Activated CD8-positive, alpha-beta T cell treated with anti-CD3 and anti-CD28 coated beads for 36 hours (primary cell): Measurements from ENCODE around the gene PLEKHM3. TPM values are rescaled to one million over a fixed set of nuclear protein-coding genes. Genes with fewer than 3 reads are reported as not detected.

Experiments used
- ATAC-seq: fragments of 200-7000 bp; cut with Tn5 transposase; one replicate; pipeline ENCODE4 v1.10.0; 2021; ENCODE audit warnings: mild to moderate bottlenecking, moderate library complexity
- CTCF ChIA-PET: fragments of 350-600 bp; sonication (Branson Sonifier 250); formaldehyde crosslinking; loops from one replicate; lab custom pipeline; 2021; ENCODE audit warnings: antibody characterized with exemption; lab: Charles Lee
- POLR2A ChIA-PET: fragments of 350-600 bp; sonication (Branson Sonifier 250); formaldehyde crosslinking; loops from one replicate; lab custom pipeline; 2021; ENCODE audit warnings: antibody characterized with exemption; lab: Charles Lee
- DNase-seq: peaks from one replicate; pipeline ENCODE4 v3.0.0-alpha.2; 2020
- H3K27ac Mint-ChIP-seq: one replicate; pipeline ENCODE4 v1.8.0; 2021; ENCODE audit warnings: mild to moderate bottlenecking, mixed read lengths
- H3K27me3 Mint-ChIP-seq: one replicate; pipeline ENCODE4 v1.8.0; 2021; ENCODE audit warnings: mixed read lengths
- H3K36me3 Mint-ChIP-seq: one replicate; pipeline ENCODE4 v1.8.0; 2021; ENCODE audit warnings: low read depth, mixed read lengths
- H3K4me1 Mint-ChIP-seq: one replicate; pipeline ENCODE4 v1.8.0; 2021; ENCODE audit warnings: low read depth, mixed read lengths
- H3K4me3 Mint-ChIP-seq: one replicate; pipeline ENCODE4 v1.8.0; 2021; ENCODE audit warnings: mild to moderate bottlenecking, moderate library complexity, mixed read lengths
- H3K9me3 Mint-ChIP-seq: one replicate; pipeline ENCODE4 v1.8.0; 2021; ENCODE audit warnings: mixed read lengths
- intact Hi-C: fragments of 100-400 bp; cut with micrococcal nuclease; formaldehyde crosslinking; loops from one replicate; pipeline ENCODE4 v1.10.0; 2022
- total RNA-seq, 2 experiments: library from RNA; stranded (reverse); gene quantifications; one replicate each; pipeline ENCODE4 v1.2.3, GENCODE V29; 2021
- TF ChIP-seq, protein P1 (sequence below): fragments of 200-600 bp; IDR thresholded peaks from one replicate; pipeline ENCODE4 v1.8.0; 2022; ENCODE audit warnings: antibody characterized with exemption, mild to moderate bottlenecking

PLEKHM3 gene
- total RNA-seq, 2 experiments from 2014 or later, result 4.5 to 4.7 TPM

DNA sequence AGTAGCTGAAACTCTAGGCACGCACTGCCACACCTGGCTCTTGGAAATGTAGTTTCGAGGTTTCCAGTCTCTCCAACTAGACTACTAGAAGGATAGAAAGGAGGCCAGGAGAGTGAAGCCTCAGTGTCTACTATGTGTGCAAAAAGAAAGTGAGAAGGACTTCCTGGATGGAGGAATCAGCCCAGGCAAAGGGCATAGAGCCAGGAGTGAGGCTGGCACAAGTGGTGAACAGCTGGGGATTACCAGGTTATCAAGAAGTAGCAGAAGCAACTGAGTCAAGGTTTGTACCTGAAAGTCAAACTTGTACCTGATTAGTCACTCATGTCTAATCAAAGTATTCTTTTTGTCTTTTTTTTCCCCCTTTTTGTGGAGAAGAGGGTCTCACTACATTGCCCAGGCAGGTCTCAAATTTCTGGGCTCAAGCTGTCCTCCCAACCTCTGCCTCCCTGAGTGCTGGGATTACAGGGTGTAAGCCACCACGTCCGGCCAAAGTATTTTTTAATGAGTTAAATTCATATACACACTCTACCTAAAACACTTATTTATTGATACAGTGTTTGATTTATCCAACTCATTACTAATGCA is 246.9 kb downstream of the PLEKHM3 start:
- ATAC-seq (no peak), DNase-seq (no peak)
- TF ChIP-seq, protein P1, sequence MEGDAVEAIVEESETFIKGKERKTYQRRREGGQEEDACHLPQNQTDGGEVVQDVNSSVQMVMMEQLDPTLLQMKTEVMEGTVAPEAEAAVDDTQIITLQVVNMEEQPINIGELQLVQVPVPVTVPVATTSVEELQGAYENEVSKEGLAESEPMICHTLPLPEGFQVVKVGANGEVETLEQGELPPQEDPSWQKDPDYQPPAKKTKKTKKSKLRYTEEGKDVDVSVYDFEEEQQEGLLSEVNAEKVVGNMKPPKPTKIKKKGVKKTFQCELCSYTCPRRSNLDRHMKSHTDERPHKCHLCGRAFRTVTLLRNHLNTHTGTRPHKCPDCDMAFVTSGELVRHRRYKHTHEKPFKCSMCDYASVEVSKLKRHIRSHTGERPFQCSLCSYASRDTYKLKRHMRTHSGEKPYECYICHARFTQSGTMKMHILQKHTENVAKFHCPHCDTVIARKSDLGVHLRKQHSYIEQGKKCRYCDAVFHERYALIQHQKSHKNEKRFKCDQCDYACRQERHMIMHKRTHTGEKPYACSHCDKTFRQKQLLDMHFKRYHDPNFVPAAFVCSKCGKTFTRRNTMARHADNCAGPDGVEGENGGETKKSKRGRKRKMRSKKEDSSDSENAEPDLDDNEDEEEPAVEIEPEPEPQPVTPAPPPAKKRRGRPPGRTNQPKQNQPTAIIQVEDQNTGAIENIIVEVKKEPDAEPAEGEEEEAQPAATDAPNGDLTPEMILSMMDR, result no peak
- Mint-ChIP-seq H3K27ac (no peak overlapping the region), H3K27me3 (peaks cover 9% of the 10 kb centered on the region), H3K9me3 (no peaks in the 10 kb centered on the region), H3K4me1 (peaks cover 1% of the 10 kb centered on the region), H3K4me3 (no peak overlapping the region), H3K36me3 (no peaks in the 10 kb centered on the region)
- intact Hi-C loops, result no loop called here
- ChIA-PET POLR2A (interaction anchor here (0.7 kb wide), 1 partner anchor 138 kb away, joined by 3 read pairs; no protein-coding TSS in a partner anchor), CTCF (interaction anchor here (1.4 kb wide), 1 partner anchor 9 kb away, joined by 3 read pairs; the partner anchor contains the start of gene FZD5)

DNA sequence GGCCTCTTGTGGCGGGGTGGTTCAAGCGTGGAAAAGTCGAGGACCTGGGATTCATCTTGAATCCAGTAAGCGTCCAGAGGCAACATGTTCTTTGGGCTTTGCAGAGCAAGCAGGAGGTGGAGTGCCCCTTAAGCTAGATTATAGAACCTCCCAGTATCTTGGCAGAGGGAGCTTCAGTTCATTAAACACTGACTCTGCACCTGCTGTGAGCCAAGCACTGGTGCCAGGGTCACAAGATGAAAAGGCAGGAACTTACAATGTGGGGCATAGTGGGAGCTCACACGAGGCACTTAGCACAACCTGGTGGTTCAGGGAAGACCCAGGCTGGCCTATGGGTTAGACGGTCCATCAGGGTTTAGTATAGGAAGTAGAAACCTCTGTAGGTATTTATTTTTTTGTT is 248.2 kb downstream of the PLEKHM3 start:
- H3K4me1 Mint-ChIP-seq, result peaks cover 1% of the 10 kb centered on the region
- DNase-seq, result no peak
- ChIA-PET CTCF (no interaction called here), POLR2A (interaction anchor here (0.9 kb wide), 1 partner anchor 14 kb away, joined by 3 read pairs; no protein-coding TSS in a partner anchor)
- no peak overlapping the region for H3K4me3 Mint-ChIP-seq
- peaks cover 6% of the 10 kb centered on the region for H3K27me3 Mint-ChIP-seq
- no peak for ATAC-seq
- H3K9me3 Mint-ChIP-seq, result no peaks in the 10 kb centered on the region
- H3K36me3 Mint-ChIP-seq, result no peaks in the 10 kb centered on the region
- intact Hi-C loops, result no loop called here
- H3K27ac Mint-ChIP-seq, result no peak overlapping the region
- TF ChIP-seq, protein P1, result no peak

DNA sequence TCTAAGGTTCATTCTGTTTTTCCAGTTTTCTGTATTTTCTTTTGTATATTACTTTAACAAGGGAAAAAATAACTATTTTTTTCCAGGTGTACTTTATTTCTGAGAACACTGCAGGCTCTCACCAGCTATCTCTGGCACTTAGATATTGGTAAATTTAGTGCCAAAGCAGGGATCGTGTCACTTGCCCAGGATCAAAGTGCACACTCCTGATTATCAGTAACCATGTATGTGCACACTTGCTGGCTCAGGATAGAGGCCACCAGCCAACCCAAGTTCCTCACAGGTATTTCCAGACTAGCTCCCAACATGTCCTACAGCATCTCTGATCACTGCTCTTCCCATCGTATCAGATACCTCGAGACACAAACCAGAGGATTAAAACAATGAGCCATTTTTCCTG is 249.9 kb downstream of the PLEKHM3 start:
- no peak for ATAC-seq

DNA sequence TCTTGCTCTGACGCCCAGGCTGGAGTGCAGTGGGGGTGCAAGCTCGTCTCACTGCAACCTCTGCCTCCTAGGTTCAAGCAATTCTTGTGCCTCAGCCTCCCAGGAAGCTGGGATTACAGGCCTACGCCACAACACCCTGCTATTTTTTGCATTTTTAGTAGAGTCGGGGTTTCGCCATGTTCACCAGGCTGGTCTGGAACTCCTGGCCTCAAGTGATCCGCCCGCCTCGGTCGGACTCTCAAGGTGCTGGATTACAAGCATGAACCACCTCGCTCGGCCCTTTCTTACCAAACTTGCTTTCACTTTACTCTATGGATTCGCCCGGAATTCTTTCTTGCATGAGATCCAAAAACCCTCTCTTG is 252.5 kb downstream of the PLEKHM3 start:
- Mint-ChIP-seq H3K9me3 (no peaks in the 10 kb centered on the region), H3K27me3 (peaks cover 12% of the 10 kb centered on the region), H3K27ac (no peak overlapping the region), H3K4me3 (no peak overlapping the region), H3K4me1 (peaks cover 14% of the 10 kb centered on the region), H3K36me3 (no peaks in the 10 kb centered on the region)
- ChIA-PET CTCF (no interaction called here), POLR2A (no interaction called here)
- intact Hi-C loops, result no loop called here
- TF ChIP-seq, protein P1, result no peak
- ATAC-seq (no peak), DNase-seq (no peak)

More for the DNA sequence above, 249.9 kb downstream of the PLEKHM3 start:
- TF ChIP-seq, protein P1, result no peak
- Mint-ChIP-seq H3K4me1 (peaks cover 6% of the 10 kb centered on the region), H3K36me3 (no peaks in the 10 kb centered on the region), H3K9me3 (no peaks in the 10 kb centered on the region), H3K4me3 (no peak overlapping the region), H3K27ac (no peak overlapping the region), H3K27me3 (peaks cover 12% of the 10 kb centered on the region)
- no peak for DNase-seq
- intact Hi-C loops, result no loop called here
- CTCF ChIA-PET, result interaction anchor here (1.0 to 2.5 kb wide), 3 partner anchors 9 to 265 kb away, joined by 3 to 8 read pairs (median 3); no protein-coding TSS in a partner anchor
- POLR2A ChIA-PET, result no interaction called here

DNA sequence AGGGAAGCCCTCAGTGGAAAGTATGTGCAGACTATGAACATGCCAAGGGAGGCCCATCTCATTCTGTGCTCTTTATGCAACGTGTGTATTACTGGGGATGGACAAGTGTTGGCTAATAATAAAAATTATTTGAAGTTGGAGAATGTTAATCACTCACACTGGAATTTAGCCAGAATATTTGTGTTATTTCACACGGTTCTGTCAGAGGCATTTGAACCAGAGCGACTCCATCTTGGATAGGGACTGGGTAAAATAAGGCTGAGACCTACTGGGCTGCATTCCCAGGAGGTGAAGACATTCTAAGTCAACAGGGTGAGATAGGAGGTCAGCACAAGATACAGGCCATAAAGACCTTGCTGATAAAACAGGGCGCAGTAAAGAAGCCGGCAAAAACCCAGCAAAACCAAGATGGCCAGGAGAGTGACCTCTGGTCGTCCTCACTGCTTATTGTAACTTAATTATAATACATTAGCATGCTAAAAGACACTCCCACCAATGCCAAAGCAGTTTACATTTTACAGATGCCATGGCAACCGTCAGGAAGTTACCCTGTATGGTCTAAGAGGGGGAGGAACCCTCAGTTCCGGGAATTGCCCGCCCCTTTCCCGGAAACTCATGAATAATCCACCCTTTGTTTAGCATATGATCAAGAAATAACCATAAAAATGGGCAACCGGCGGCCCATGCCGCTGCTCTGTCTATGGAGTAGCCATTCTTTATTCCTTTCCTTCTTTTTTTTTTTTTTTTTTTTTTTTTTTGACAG is 253.1 kb downstream of the PLEKHM3 start:
- intact Hi-C loops, result no loop called here
- no peak for ATAC-seq
- no peak overlapping the region for H3K27ac Mint-ChIP-seq
- ChIA-PET POLR2A (no interaction called here), CTCF (no interaction called here)
- H3K4me3 Mint-ChIP-seq, result no peak overlapping the region
- peaks cover under 1% of the 10 kb centered on the region for H3K9me3 Mint-ChIP-seq
- H3K36me3 Mint-ChIP-seq, result peaks cover 5% of the 10 kb centered on the region
- peaks cover 18% of the 10 kb centered on the region for H3K27me3 Mint-ChIP-seq
- peak; percentile 67 for DNase-seq
- TF ChIP-seq, protein P1, result no peak
- peaks cover 20% of the 10 kb centered on the region for H3K4me1 Mint-ChIP-seq
